HG02571 (cell line): ENCODE measurements around the gene UTS2R.
"Not testable (repeated sequence)": the region's sequence is repeated elsewhere in the genome, so short reads cannot be mapped to it uniquely, and the experiment has no call there.

Experiments used
- ATAC-seq: cut with Tn5 transposase; IDR thresholded peaks from one replicate; pipeline ENCODE4 v1.9.1; 2021; ENCODE audit warnings: mild to moderate bottlenecking, moderate library complexity; ENCODE audit not compliant: unreplicated experiment

UTS2R gene

DNA sequence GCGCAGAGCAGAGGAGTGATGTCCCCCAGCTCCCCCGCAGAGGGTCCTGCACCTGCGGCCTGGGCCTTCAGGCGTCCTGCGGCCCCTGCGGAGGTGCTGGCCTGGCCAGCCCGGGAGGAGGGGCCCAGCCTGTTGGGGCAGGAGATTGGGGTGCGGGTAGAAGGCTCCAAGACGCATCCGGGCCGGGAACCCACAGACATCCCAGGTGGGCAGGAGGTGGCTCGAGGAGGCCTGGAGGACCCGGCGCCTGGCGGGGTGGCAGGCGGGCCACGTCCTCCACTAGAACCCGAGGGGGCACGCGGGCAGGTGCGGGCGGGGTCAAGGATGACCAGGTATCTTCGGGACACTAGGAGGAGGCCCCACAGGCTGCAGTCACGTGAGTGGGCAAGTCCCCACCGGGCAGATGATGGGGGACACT is 37.4 kb upstream of the UTS2R start:
- no peak for ATAC-seq

DNA sequence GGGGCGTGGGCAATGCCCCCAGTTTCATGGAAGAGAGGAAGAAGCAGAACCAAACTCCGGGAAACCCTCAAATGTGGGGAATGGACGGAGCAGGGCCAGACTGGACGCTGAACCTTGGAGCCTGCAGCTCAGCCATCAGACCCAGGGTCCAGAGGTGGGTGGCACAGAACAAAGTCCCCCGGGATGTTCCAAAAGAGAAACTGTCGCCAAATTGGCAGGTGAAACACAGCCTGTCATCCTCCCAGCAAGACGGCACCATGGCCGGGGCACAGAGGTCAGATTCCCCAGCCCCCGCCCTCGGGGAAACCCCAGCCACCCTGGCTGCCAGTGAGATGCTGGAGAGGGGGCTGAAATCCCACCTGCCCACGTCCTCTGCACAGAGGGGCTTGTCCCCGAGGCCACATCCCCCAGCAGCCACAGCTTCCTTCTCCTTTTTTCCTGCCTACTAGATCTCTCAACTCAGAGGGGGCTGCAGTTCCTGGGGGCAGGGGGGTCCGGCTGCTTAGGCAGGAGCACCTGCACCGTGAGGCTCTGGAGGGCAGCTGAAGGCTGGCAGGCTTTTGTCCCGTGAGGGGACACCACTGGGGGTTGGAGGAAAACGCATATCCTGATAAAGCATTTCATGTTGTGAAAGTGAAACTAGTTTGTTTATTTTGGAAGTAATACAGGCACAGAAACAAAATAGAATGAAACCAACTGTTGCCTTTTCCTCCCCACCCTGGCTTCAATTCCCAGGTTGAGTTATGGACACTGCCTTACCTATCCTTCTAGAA is 36.8 kb upstream of the UTS2R start:
- no peak for ATAC-seq

DNA sequence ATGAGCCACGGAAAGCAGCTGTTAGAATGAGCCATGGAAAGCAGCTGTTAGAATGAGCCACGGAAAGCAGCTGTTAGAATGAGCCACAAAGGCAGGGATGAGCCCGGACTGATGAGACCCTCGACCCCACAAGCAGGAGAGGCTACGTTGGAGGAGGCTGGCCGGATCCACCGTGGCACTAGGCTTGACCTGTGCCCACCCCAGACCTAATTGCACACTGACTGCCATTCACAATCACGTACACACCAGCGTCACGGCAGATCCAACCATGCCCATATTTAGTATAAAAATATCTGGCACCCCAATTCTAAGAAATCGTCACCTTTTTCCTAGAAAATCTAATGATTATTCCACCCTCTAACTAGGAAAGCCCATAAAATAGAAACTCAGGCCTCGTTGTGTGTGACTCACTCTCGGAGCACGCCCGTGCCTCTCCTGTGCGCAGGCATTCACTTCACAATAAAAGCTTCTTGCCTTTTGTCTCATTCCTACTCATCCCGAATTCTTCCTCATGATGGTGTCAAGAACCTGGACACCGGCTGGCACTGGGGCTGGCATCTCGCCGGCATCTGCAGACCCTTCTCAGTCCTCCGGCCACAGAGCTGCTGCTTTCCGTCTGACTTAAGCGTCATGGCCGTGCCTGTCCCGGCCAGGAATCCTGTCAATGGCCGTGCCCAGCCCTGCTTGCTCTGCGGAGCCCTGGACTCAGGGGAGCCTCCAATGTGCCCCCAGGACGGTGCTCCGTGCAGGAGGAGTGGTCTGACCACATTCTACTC is 32.5 kb upstream of the UTS2R start:
- no peak for ATAC-seq

DNA sequence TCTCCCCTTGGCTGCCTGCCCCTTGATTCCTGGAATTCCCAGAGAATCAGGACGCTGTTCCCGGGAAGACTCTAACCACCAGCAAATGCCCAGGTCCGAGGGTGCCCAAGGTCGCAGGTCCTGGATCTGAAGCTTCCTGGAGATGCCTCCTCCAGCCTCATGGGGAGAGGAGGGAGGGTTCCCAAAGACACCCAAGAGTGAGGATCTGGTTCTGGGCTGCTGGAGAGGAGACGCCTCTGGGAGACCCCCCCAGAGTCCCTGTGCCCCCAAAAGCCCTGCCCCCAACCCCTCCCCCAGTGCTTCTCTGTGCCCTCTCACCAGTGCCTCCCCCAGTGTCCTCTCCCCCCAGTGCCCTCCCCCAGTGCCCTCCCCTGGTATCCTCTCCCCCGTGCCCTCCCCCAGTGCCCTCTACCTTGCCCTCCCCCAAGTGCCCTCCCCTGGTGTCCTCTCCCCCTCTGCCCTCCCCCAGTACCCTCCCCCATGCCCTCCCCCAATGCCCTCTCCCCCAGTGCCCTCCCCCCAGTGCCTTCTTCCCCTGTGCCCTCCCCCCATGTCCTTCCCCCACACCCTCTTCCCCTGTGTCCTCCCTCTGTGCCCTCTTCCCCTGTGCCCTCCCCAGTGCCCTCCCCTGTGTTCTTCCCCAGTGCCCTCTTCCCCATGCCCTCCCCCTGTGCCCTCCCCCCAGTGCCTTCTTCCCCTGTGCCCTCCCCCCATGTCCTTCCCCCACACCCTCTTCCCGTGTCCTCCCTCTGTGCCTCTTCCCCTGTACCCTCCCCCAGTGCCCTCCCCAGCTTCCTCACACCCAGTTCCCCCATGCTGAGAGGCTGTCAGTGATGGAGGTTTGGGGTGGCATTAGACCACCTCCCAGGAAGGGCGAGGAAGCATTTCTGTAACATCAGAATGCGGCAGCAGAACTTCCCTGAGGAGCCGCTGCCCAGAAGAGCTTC is 31.7 kb upstream of the UTS2R start:
- no peak for ATAC-seq

DNA sequence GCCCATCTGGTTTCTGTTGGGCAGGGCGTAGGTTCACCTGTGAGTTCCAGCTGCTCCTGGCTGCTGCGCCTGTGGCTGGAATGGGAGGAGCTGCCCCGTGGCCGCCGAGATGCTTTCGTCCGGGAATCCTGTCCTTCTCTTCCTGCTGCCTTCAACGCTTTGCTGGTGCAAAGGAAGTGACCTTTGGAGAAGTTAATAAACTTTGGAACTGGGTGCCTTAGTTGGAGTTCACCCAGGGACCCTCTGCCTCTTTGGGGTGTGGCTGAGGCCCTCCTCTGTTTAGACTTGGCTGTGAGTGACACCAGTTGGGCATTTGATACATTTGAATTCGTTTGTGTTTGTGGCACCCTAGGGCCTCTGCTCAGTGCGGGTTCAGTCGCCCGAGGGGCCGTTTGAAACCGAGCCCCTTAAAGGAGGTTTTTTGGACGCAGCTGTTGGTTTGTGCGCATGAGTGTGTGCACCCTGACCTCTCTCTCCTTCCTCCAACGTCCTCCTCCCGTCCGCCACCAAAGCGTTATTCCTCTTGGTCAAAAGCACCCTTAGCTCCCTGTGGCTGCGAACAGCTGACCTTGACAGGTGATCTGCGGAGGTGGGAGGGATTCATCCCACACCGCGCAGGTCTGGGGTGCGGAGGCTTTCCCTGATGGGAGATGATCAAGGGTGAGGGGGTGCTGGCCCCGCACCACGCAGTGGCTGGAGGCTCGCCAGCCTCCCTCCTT is 29.0 kb upstream of the UTS2R start:
- ATAC-seq: no peak

DNA sequence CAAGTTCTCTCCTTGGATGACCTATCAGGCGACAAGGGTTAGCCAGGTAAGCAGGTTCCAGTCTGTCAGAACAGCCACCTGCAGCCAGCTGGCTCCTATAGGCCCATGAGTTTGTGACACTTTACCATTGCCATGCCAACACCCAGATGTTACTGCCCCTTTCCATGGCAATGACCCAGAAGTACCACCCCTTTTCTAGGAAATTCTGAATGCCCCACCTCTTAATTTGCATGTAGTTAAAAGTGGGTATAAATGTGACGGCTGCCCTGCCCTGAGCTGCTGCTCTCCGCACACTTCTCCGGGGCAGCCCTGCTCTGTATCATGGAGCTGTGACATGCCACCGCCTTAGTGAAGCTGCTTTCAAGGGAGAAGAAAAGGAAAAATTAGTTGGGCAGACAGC is 28.0 kb upstream of the UTS2R start:
- no peak for ATAC-seq

DNA sequence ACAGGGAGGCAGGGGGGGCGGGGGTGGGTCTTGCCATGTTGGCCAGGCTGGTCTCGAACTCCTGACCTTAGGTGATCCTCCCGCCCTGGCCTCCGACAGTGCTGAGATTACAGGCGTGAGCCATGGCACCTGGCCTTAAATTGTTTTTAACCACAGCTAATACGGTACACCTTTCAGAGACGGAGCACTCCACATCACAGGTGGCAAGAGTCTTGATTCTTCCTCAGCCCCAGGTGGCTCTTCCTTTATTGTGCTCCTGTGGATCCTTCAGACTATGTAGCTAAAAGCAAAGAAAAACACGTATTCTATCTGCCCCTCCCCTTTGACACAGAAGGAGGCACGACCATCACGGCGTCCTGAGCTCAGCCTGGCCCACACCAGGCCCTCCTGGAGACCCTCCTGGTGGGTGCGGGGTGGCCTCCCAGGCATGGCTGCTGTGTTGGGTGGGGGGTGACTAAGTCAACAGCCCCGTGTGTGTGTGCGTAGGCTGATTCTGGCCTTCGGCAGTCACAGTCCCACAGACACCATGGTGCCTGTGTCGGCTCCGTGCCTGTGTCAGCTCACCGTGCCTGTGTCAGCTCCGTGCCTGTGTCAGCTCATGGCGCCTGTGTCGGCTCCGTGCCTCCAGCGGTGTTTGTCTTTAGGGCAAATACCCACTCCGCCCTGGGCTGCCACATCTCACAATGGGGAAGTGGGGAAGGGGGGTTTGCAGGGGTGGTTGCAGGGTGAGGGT is 27.2 kb upstream of the UTS2R start:
- ATAC-seq: no peak

DNA sequence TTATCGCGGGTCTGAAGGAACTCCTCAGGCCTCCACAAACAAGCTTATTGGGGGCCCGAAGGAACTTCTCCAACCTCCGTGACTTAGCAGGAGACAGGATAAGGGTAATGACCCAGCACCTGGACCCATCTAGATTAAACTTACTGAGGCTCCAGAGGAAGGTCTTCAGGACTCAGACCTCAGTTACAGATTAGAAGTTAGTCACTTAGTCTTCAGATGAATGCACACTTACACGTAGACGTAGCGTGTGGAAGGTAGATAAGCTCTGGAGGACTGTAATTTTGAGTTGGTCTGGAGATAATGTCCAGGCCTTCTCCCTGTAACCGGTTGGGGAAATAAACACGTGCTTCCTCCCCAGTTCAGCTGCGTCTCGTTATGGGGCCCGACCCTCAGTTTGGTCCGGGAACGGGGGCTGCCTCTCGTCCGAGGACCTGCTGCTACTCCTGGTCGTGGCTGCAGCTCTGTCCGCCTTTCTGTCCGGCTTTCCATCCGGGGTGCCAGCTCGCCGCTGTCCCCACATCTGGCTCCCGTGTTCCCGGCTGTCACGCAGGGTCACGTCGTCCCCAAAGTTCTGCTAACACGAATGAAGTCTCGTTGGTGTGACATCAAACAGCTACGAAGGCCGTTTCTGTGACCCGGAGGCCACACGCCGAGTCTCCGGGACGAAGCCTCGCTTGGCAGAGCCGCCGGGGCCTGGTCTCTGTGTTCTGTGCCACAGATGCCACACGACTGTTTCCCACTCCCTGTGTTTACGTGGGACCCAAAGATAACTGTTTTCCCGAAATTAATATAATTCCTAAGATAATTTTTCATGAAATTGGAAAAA is 26.2 kb upstream of the UTS2R start:
- ATAC-seq: no peak

DNA sequence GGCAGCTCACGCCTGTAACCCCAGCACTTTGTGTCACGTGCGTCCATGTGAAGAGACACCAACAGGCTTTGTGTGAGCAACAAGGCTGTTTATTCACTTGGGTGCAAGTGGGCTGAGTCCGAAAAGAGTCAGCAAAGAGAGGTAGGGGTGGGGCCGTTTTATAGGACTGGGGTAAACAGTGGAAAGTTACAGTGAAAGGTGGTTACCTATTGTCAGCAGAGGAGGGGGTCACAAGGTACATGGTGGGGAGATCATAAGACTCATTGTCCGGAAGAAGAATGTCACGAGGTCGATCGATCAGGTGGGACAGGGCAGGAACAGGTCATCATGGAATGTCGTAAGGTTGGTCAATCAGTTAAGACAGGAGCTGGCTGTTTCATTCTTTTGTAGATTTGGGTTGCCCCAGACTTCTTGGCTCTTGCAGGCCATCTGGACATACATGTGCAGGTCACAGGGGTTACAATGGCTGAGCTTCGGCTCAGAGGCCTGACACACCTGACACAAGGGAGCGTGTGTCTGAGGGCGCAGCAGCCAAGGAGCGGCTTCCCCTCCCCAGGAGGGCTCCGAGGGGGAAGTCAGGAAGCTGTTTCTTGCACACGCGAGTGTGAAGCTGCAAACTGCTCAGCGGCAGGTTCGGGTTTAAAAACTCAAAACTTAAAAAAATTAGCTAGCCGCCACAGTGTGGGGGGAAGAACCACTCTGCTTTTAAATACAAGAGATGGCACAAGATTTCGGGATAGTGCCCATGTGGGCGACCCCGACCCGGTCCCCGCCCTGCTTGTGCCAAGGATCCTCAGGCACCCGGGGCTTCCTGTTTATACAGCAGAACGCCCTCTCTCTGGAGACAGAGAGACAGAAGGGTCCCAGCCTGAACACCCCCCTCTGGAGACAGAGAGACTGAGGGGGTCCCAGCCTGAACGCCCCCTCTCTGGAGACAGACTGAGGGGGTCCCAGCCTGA is 24.9 kb upstream of the UTS2R start:
- no peak for ATAC-seq

DNA sequence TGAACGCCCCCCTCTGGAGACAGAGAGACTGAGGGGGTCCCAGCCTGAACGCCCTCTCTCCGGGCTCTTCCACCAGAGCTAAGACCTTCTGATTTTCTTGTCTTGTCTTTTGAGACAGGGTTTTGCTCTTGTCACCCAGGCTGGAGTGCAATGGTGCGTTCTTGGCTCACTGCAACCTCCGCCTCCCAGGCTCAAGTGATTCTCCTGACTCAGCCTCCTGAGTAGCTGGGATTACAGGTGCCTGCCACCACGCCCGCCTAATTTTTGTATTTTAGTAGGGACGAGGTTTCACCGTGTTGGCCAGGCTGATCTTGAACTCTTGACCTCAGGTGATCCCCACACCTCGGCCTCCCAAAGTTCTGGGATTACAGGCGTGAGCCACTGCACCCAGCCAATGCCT is 23.6 kb upstream of the UTS2R start:
- not testable (repeated sequence) for ATAC-seq

DNA sequence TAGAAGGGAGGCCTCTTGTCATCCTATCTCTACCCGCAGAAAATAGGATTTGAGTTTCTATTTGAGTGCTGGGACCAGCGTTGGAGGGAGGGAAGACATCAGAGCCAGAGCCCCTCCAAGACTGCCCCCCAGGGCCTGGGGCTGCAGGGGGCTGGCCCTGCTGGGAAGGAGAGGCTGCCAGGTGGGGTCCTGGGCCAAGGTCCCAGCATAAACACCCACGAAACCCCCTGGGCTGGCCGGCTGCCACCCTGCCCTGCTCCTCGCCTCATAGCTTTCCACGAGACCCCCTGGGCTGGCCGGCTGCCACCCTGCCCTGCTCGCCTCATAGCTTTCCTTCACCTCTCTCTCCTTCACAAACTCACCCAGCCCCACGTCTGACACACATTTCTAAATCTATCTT is 23.1 kb upstream of the UTS2R start:
- no peak for ATAC-seq

DNA sequence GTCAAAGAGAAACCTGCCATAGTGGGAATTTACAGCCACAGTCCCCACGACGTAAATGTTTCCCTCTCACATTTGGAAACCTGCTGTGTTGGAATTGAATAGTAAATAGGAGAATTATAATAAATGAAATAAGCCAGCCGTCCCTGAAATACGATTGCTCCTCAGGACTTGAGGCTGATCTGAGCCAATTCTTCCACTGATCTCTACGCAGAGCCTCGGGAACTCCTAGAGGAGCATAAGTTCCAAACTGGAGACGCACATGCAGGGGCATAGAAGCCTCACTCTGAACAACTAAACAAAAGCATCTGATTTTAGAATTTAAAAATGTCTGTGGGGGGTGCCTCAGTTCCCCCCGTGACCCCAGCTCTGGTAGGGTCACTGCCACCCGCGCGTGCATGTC is 22.7 kb upstream of the UTS2R start:
- no peak for ATAC-seq

DNA sequence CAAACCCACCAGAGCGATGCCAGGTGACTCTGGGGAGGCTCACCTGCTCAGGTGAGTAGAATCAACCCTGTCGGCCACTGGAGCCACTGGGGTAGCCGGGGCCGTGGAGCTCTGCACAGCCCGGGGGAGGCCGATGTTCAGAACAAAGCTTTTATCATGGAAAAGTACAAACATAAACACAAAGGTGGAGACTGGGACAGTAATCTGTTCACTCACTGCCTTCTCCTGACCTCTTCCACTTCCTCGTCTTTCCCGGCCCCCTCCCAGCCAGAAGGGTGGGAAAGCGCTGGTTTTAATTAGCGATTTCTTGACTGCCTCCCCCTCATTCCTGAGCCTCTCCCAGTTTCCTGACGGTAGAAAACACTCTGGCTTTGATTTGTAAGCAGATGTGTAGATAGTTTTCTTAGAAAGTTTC is 22.3 kb upstream of the UTS2R start:
- ATAC-seq: no peak

DNA sequence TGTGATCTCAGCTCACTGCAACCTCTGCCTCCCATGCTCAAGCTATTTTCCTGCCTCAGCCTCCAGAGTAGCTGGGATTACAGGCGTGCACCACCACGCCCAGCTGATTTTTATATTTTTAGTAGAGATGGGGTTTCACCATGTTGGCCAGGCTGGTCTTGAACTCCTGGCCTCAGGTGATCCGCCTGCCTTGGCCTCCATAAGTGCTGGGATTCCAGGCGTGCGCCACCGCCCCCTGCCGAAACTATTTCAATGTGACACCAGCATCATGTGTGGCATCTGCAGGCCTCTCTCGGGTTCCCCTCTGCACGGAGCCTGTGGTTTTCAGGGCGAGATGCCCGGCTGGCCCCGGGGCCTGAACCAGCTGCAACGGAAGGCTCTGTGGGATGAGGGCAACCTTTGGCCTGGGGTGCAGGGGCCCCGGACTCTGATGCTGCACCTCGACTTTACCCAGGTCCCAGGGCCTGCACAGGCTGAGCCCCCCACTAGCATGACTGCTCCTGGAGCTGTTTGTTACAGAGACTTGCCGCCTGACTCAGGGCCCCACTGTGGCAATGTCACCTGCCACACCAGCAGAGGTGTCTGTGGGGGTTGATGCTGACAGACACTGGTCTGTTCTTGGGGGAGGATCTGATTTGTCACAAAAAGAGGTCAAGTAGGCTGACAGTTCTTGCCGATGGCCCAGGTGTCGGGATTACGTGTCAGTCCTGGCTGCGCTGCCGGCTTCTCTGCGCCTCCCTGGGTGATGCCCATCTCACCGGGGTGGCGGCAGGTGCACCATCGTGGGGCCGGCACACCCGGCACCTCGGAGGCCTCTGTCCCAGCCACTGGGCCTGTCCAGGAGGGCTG is 21.2 kb upstream of the UTS2R start:
- no peak for ATAC-seq

DNA sequence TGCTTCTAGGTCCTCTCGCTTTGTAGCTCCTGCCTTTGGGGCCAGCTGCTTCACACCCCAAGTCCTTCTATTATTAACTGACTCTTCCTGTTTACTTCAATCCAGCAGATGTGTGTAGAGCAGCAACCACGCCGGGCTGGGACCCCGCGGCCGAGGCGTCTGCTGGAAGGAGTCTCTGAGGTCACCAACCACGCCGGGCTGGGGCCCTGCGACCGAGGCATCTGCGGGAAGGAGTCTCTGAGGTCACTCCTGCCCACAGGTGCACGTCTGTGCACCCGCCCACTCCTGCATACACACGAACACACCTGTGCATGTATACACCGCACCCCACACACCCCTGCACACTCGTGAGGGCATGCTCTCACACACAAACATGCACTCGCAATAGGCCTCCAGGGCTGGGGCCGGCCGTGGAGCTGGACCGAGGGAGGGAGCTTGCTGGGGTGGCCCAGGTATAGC is 20.3 kb upstream of the UTS2R start:
- ATAC-seq: peak; percentile 41

DNA sequence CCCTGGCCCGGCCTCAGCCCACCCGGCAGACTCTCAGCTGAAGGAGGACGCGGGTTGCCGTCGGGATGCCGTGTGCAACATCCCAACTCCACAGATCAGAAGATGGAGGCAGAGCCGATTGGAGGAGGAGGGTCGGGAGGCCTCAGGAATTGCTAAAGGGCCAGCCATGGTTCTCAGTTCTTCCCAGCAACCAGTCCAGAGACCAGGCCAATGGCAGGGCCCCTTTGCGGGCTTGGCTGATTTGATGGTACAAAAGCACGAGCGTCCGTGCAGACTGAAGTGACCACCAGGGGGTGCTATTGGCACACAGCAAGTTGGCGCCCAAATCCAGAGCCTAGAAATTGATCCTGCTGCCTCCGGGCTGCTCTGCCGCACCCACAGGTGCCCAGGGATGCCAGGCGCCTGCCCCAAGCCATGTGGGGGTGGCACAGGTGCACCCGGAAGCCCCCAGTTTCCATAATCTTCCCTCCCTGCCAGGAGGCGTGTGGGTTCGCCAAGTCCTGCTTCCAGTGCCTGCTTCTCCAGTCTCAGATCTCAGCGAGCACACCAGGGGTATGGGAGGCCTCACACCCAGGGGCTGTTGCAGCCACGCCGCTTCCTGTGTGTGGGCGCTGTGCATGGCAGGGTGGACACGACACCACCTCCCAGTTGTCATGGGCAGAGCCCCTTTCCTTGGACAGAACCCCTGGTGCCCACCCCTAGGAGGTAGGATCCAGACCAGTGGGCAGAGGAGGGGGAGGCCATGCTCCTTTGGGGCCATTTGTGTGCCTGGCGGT is 19.7 kb upstream of the UTS2R start:
- peak; percentile 24 for ATAC-seq
